LoVo (cell line): Measurements from ENCODE around the gene SCUBE1.
"Not testable (repeated sequence)": the region's sequence is repeated elsewhere in the genome, so short reads cannot be mapped to it uniquely, and the experiment has no call there.

Experiments used
- DNase-seq: peaks from one replicate; pipeline ENCODE4 v3.0.0-alpha.2; 2016; ENCODE audit warnings: low spot score

Gene SCUBE1

GRCh38 chr22:43356881-43357280, 13.7 kb upstream of the SCUBE1 start:
- DNase-seq, result no peak

- DNase-seq, result not testable (repeated sequence)
These were observed 12.5 kb upstream of the SCUBE1 start for GRCh38 chr22:43355688-43356087.

GRCh38 chr22:43351966-43352345, 8.8 kb upstream of the SCUBE1 start:
- DNase-seq, result no peak

GRCh38 chr22:43349636-43350035, 6.5 kb upstream of the SCUBE1 start:
- DNase-seq, result no peak

GRCh38 chr22:43346521-43346929, 3.4 kb upstream of the SCUBE1 start:
- DNase-seq, result peak; percentile 55

GRCh38 chr22:43345761-43346301, 2.7 kb upstream of the SCUBE1 start:
- DNase-seq, result no peak

- DNase-seq, result no peak
These were observed 2.2 kb upstream of the SCUBE1 start for GRCh38 chr22:43345356-43345755.

GRCh38 chr22:43344520-43344787, 1.3 kb upstream of the SCUBE1 start:
- no peak for DNase-seq

GRCh38 chr22:43343670-43344519, 723 bp upstream of the SCUBE1 start:
- DNase-seq, result no peak

GRCh38 chr22:43342347-43343261, 568 bp downstream of the SCUBE1 start:
- DNase-seq, result no peak

GRCh38 chr22:43341565-43341964, 1.6 kb downstream of the SCUBE1 start:
- DNase-seq, result no peak

GRCh38 chr22:43338766-43339345, 4.3 kb downstream of the SCUBE1 start:
- DNase-seq, result no peak

- no peak for DNase-seq
These were observed 5.2 kb downstream of the SCUBE1 start for GRCh38 chr22:43337946-43338345.

GRCh38 chr22:43337385-43337784, 5.8 kb downstream of the SCUBE1 start:
- DNase-seq, result no peak

GRCh38 chr22:43334378-43334777, 8.8 kb downstream of the SCUBE1 start:
- DNase-seq, result no peak

GRCh38 chr22:43333978-43334377, 9.2 kb downstream of the SCUBE1 start:
- DNase-seq, result no peak

GRCh38 chr22:43333156-43333555, 10.0 kb downstream of the SCUBE1 start:
- DNase-seq, result no peak

- DNase-seq, result no peak
These were observed 11.5 kb downstream of the SCUBE1 start for GRCh38 chr22:43331698-43332097.

- DNase-seq, result no peak
These were observed 12.1 kb downstream of the SCUBE1 start for GRCh38 chr22:43331069-43331451.

- DNase-seq, result no peak
These were observed 12.7 kb downstream of the SCUBE1 start for GRCh38 chr22:43330178-43331068.

- no peak for DNase-seq
These were observed 14.1 kb downstream of the SCUBE1 start for GRCh38 chr22:43329061-43329460.

- no peak for DNase-seq
These were observed 16.1 kb downstream of the SCUBE1 start for GRCh38 chr22:43327157-43327438.
